Measurements from ENCODE around the gene TPBGL.

Gene TPBGL

GRCh38 chr11:75246006-75246670 lies 5.6 kb downstream of the TPBGL start:
- DNase-seq (ENCODE audit: low read depth in 2 of 2) = no peak

- DNase-seq (ENCODE audit: low read depth in 2 of 2) = no peak
These were observed 6.2 kb downstream of the TPBGL start for GRCh38 chr11:75246671-75247350.

- DNase-seq (ENCODE audit: low read depth in 2 of 2) = no peak
These were observed 8.3 kb downstream of the TPBGL start for GRCh38 chr11:75248924-75249256.

GRCh38 chr11:75249704-75250103 lies 9.1 kb downstream of the TPBGL start:
- DNase-seq (ENCODE audit: low read depth in 2 of 2) = no peak

GRCh38 chr11:75254326-75254725 lies 13.8 kb downstream of the TPBGL start:
- no peak for DNase-seq (ENCODE audit: low read depth in 2 of 2)

- no peak for DNase-seq (ENCODE audit: low read depth in 2 of 2)
These were observed 20.0 kb downstream of the TPBGL start for GRCh38 chr11:75260396-75261170.

GRCh38 chr11:75261902-75262361 lies 21.4 kb downstream of the TPBGL start:
- no peak for DNase-seq (ENCODE audit: low read depth in 2 of 2)

- no peak for DNase-seq (ENCODE audit: low read depth in 2 of 2)
These were observed 21.9 kb downstream of the TPBGL start for GRCh38 chr11:75262436-75262835.

- no peak for DNase-seq (ENCODE audit: low read depth in 2 of 2)
These were observed 22.6 kb downstream of the TPBGL start for GRCh38 chr11:75262961-75263852.

GRCh38 chr11:75263944-75264349 lies 23.4 kb downstream of the TPBGL start:
- DNase-seq (ENCODE audit: low read depth in 2 of 2) = no peak

- no peak for DNase-seq (ENCODE audit: low read depth in 2 of 2)
These were observed 23.8 kb downstream of the TPBGL start for GRCh38 chr11:75264356-75264755.

- DNase-seq (ENCODE audit: low read depth in 2 of 2) = no peak
These were observed 24.4 kb downstream of the TPBGL start for GRCh38 chr11:75264971-75265370.

GRCh38 chr11:75265851-75266531 lies 25.4 kb downstream of the TPBGL start:
- no peak for DNase-seq (ENCODE audit: low read depth in 2 of 2)

- DNase-seq (ENCODE audit: low read depth in 2 of 2) = no peak
These were observed 26.8 kb downstream of the TPBGL start for GRCh38 chr11:75267171-75267970.

- no peak for DNase-seq (ENCODE audit: low read depth in 2 of 2)
These were observed 28.2 kb downstream of the TPBGL start for GRCh38 chr11:75268626-75269366.

- no peak for DNase-seq (ENCODE audit: low read depth in 2 of 2)
These were observed 28.7 kb downstream of the TPBGL start for GRCh38 chr11:75269367-75269660.

- DNase-seq (ENCODE audit: low read depth in 2 of 2) = no peak
These were observed 29.3 kb downstream of the TPBGL start for GRCh38 chr11:75269896-75270295.

GRCh38 chr11:75270896-75271418 lies 30.4 kb downstream of the TPBGL start:
- DNase-seq (ENCODE audit: low read depth in 2 of 2) = no peak

GRCh38 chr11:75271730-75272129 lies 31.2 kb downstream of the TPBGL start:
- DNase-seq (ENCODE audit: low read depth in 2 of 2) = no peak

GRCh38 chr11:75272391-75272790 lies 31.8 kb downstream of the TPBGL start:
- no peak for DNase-seq (ENCODE audit: low read depth in 2 of 2)
